ENCODE data around the gene CCT5.

The CCT5 gene

GRCh38 chr5:10219068-10219467, 31.0 kb upstream of the CCT5 start:
- H3K4me1 ChIP-seq (ENCODE audit: insufficient read depth, low read length, severe bottlenecking): no peaks in the 10 kb centered on the region
- H3K9ac ChIP-seq (ENCODE audit: low read length): no peak overlapping the region
- H3K9me2 ChIP-seq (ENCODE audit: low read depth, low read length): no peaks in the 10 kb centered on the region
- no peak overlapping the region for H3K4me2 ChIP-seq (ENCODE audit: low read length)
- no peaks in the 10 kb centered on the region for H3K9me3 ChIP-seq (ENCODE audit: low read length)
- no peak overlapping the region for H2AFZ ChIP-seq (ENCODE audit: low read length)
- H4K20me1 ChIP-seq (ENCODE audit: insufficient read depth, low read length): no peaks in the 10 kb centered on the region
- H3F3A ChIP-seq (ENCODE audit: insufficient read depth, low read length): no peaks in the 10 kb centered on the region
- no peaks in the 10 kb centered on the region for H3K79me2 ChIP-seq (ENCODE audit: insufficient read depth, low read length)
- H3K27me3 ChIP-seq (ENCODE audit: insufficient read depth, low read length): no peaks in the 10 kb centered on the region
- TF ChIP-seq EZH2 (IDR thresholded peaks at IDR 0.05; ENCODE audit: borderline replicate concordance, low read length) (no peak), CTCF (IDR thresholded peaks at IDR 0.05; ENCODE audit: low read length) (no peak)
- H3K36me3 ChIP-seq (ENCODE audit: insufficient read depth, low read length): no peaks in the 10 kb centered on the region
- no peak overlapping the region for H3K4me3 ChIP-seq (ENCODE audit: low read depth, low read length, poor library complexity, severe bottlenecking)
- no peak overlapping the region for H3K27ac ChIP-seq (ENCODE audit: low read depth, low read length, poor library complexity, severe bottlenecking)

GRCh38 chr5:10220248-10220647, 29.8 kb upstream of the CCT5 start:
- no peaks in the 10 kb centered on the region for H4K20me1 ChIP-seq (ENCODE audit: insufficient read depth, low read length)
- H3K36me3 ChIP-seq (ENCODE audit: insufficient read depth, low read length): no peaks in the 10 kb centered on the region
- H3K9me3 ChIP-seq (ENCODE audit: low read length): no peaks in the 10 kb centered on the region
- no peak overlapping the region for H3K27ac ChIP-seq (ENCODE audit: low read depth, low read length, poor library complexity, severe bottlenecking)
- no peaks in the 10 kb centered on the region for H3K27me3 ChIP-seq (ENCODE audit: insufficient read depth, low read length)
- H3K9me2 ChIP-seq (ENCODE audit: low read depth, low read length): no peaks in the 10 kb centered on the region
- no peak overlapping the region for H3K4me3 ChIP-seq (ENCODE audit: low read depth, low read length, poor library complexity, severe bottlenecking)
- no peaks in the 10 kb centered on the region for H3K79me2 ChIP-seq (ENCODE audit: insufficient read depth, low read length)
- H3K9ac ChIP-seq (ENCODE audit: low read length): no peak overlapping the region
- TF ChIP-seq EZH2 (IDR thresholded peaks at IDR 0.05; ENCODE audit: borderline replicate concordance, low read length): no peak
- TF ChIP-seq CTCF (IDR thresholded peaks at IDR 0.05; ENCODE audit: low read length): no peak
- no peaks in the 10 kb centered on the region for H3F3A ChIP-seq (ENCODE audit: insufficient read depth, low read length)
- no peaks in the 10 kb centered on the region for H3K4me1 ChIP-seq (ENCODE audit: insufficient read depth, low read length, severe bottlenecking)
- no peak overlapping the region for H2AFZ ChIP-seq (ENCODE audit: low read length)
- H3K4me2 ChIP-seq (ENCODE audit: low read length): no peak overlapping the region

- Histone ChIP-seq H4K20me1 (ENCODE audit: insufficient read depth, low read length) (no peaks in the 10 kb centered on the region), H3K4me1 (ENCODE audit: insufficient read depth, low read length, severe bottlenecking) (no peaks in the 10 kb centered on the region), H3K36me3 (ENCODE audit: insufficient read depth, low read length) (no peaks in the 10 kb centered on the region), H3K9me2 (ENCODE audit: low read depth, low read length) (no peaks in the 10 kb centered on the region), H3K9me3 (ENCODE audit: low read length) (no peaks in the 10 kb centered on the region), H3K79me2 (ENCODE audit: insufficient read depth, low read length) (no peaks in the 10 kb centered on the region), H3K9ac (ENCODE audit: low read length) (no peak overlapping the region), H2AFZ (ENCODE audit: low read length) (no peak overlapping the region), H3K4me2 (ENCODE audit: low read length) (no peak overlapping the region), H3F3A (ENCODE audit: insufficient read depth, low read length) (no peaks in the 10 kb centered on the region), H3K27me3 (ENCODE audit: insufficient read depth, low read length) (no peaks in the 10 kb centered on the region), H3K27ac (ENCODE audit: low read depth, low read length, poor library complexity, severe bottlenecking) (no peak overlapping the region), H3K4me3 (ENCODE audit: low read depth, low read length, poor library complexity, severe bottlenecking) (no peak overlapping the region)
- TF ChIP-seq EZH2 (IDR thresholded peaks at IDR 0.05; ENCODE audit: borderline replicate concordance, low read length) (no peak), CTCF (IDR thresholded peaks at IDR 0.05; ENCODE audit: low read length) (no peak)
These were observed 27.8 kb upstream of the CCT5 start for GRCh38 chr5:10222326-10222725.

Data from OCI-LY1 (cell line).